HuH-7.5 (cell line): Measurements from ENCODE around the gene EHMT1.

Experiments
- DNase-seq: peaks from one replicate; pipeline ENCODE4 v3.0.0; 2011; ENCODE audit warnings: low spot score

The EHMT1 gene

DNA sequence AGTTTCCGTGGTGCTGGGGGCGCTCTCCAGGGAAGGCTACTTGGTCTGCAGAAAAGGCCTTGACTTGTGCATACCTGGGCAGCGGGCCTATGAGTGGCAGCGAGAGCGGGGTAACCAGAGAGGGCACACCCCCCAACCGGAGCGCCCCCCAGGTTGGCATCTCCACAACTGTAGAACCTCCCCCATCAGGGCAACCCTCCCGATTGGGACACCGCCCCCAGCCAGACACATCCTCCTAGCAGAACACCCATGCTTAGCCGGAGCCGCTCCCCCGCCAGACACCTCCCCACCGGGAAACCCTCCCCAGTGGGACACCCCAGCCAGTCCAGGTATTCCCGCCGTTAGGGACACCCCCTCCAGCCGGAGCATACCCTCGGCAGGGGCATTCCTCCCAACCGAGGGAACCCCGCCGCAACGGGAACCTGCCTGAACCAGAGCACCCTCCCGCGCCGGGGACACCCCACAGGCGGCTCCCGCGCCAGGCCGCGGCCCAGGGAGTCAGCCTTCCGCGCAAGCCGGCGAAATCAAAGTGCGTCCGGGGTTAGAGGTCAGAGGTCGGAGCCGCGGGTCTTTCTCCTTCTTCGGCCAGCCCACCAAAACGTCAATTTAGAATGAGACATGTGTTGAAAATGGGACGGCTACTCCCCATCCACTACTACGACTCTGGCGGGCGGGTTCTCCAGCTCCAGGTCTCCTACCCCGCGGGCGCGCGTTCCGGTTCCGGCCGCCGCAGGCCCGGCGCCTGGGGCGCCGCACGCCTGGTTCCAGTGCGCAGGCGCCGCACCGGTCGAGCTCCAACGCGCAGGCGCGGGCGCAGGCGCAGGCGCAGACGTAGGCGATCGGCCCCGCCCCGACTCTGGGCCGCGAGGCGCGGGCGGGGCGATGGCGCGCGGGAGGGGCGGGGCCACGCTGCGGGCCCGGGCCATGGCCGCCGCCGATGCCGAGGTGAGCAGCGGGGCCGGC, at the start of gene EHMT1:
Gene EHMT1, plus strand, starts transcription at position 901 of the 963 bp plus-strand sequence. Its CDS starts 24 bp downstream, at position 925.
- peak; percentile 97 for DNase-seq

DNA sequence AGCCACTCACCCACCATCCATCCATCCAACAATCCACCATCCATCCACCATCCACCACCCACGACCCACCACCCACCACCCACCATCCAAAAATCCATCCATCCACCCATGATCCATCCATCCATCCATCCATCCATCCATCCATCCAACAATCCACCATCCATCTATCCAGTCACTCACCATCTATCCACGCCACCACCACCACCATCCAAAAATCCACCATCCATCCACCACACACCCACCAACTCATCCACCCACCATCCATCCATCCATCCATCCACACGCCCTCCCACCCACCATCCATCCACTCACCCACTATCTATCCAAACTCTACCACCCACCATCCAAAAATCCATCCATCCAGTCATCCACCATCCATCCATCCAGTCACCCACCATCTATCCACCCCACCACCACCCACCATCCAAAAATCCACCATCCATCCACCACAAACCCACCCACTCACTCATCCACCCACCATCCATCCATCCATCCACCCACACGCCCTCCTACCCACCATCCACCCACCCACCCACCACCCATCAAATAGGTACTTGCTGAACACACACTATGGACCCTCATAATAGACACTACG, 49.1 kb upstream of the EHMT1 start:
- DNase-seq, result no peak

DNA sequence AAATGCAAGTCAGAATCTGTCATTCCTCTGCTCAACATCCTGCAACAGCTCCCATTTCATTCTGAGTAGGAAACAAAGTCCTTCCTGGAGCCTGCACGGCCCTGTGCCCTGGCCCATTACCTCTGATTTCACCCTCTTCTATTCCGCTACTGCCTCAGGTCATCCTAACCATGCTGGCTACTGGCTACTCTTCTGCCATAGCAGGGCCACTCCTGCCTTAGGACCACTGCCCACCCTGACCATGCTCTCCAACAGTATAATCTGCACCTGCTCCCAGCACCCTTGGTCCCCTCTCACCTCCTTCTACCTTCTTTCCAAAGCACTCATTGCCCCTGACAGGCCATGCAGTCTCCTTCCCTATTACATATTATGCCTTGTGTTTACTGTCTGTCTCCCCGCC, 48.2 kb upstream of the EHMT1 start:
- DNase-seq, result no peak

DNA sequence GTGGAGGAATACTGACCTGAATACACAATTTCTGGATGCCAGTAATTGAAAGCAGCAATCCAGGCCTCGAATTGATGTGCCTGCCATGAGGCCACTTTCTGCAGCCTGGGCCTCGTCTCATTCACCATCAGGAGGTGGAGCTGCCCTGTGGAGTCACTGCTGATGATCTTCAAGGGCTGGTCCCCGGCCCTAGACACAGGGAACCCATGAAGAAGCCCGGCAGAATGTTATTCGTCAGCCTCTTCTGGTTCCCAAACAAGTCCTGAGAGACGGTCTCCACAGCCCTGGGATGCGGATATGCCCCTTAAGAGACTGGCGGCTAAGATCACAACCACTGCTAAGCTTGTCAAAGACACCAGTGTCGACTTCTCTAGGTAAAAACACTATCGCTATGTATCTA, 44.6 kb upstream of the EHMT1 start:
- DNase-seq, result no peak

DNA sequence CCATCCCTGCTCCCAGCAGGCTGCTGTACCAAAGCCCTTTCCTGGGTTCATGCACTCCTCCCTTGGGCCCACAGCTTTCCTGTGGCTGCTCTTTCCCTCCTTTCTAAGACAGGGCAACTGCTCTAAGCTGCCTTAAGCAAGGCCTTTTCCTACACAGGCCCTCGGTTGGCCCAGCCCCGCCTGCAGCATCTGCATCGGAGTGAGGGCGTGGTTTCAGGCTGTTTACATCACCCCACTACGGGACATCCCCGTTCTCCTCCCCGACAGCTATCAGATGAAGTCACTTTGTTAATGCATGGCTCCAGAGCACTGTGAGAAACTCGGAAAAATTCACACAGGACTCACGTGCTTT, 43.5 kb upstream of the EHMT1 start:
- DNase-seq, result no peak

DNA sequence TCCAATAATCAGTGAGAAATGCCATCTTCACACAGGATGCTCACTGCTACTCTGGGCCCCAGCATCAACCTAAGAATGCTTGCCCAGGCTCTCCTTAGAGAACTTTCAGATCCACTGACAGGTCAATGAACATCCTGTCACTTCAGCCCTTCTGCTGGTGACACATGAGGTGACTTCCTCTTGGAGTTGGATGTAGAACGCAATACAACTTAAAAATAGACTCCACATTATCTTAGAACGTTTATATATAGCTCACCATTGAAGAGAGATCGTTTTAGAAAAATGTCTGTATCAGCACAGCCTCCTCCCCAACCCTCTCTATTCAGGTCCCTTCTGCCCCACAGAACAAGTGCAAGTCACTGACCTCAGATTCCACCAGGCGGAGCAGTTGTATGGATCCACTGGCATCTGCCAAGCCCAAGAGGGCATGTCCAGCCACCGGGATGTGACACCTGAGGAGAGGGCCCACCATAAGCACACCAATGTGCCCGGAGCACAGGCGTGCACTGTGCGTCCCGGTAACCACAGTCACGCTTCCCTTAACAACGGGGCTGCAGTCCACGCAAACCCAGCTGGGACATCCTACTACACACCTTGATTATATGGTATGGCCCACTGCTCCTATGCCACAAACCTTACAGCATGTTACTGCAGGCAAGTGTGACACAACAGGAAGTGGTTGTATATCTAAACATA, 42.9 kb upstream of the EHMT1 start:
- no peak for DNase-seq

DNA sequence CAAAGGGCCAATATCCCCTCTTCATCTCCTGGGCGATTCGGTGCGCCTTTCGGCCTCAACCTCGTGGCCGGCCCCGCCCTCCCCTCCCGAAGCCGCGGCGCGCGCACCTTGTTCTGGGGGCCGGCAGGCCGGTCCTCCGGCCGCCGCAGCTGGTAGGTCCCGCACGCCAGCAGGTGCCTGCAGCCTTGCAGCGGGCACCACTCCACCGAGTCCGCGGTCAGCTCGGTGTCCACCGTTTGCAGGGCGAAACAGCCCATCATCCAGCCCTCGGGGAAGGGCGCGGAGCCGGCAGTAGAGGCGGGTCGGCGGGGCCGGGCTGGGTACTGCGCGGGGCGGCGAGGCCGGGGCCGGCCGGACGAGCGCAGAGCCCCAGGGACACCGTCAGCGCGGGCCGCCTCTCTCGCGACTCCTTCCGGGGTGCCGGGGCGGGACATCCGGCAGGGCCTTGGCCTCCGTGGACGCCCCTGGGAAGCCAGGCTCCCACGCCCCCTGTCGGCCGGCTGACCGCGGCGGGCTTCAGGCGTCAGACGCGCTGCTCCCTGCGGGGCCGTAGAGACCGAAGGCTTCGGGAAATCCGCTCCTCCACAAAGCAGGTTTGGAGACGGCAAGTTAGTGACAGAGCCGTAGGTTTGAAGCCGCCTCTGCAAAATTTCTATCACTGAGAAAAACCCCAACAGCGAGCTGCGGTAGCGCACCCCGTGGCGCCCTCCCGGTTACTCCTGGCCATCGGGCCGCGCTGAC, 40.1 kb upstream of the EHMT1 start, which contains the start of gene DPH7:
Gene DPH7, minus strand, starts transcription at position 408 of the 741 bp plus-strand sequence. Its CDS starts 148 bp downstream, at position 260.
- peak; percentile 98 for DNase-seq

DNA sequence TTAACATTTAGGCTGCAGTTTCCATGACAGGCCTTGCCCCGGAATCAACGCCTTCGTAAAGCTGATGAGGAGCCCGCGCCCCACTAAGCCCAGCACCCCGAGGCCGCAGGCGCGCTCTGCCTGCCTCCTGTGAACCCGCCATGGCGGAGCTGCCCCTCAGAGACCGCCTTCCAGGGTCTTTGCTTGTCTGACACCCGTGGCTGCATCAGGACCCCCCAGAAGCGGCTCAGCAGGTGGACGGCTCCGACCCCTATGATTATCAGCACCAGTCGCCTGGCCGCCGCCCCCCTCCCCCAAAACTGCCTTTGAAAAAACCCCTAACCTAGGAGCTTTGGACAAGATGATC, 39.6 kb upstream of the EHMT1 start:
- no peak for DNase-seq

DNA sequence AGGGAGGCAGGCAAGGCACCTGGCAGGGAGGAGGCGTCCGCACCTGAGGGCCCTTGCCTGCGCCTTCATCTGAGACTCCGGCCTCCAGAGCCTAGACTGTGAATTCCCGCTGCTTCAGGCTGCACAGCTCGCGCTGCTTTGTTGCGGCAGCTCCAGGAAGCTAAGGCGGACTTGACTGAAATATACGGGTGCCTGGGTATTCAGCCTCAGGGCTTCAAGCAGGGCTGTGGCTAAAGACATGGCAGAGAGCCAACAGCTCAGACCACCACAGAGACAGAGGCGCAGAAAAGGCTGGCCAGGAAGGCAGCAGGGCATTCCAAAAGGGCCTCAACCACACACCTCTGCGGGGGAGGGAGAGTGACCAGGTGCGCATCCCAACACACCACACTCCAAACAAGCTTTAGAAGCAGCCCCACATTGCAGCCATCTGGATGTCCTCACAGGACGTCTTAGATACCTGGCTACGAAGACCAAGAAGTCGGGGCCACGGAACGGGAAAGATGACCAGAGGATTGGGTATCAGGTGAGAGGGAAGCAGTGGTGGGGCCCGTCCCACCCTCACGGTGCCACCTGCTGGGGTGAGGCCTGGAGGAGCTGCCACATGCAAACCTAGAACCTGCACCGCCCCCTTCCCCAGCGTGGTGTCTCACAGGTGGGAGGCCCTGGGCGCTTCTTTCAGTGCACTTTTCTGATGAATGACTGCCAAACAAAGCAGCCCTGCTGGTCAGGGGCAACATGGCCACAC, 38.4 kb upstream of the EHMT1 start:
- DNase-seq, result no peak

DNA sequence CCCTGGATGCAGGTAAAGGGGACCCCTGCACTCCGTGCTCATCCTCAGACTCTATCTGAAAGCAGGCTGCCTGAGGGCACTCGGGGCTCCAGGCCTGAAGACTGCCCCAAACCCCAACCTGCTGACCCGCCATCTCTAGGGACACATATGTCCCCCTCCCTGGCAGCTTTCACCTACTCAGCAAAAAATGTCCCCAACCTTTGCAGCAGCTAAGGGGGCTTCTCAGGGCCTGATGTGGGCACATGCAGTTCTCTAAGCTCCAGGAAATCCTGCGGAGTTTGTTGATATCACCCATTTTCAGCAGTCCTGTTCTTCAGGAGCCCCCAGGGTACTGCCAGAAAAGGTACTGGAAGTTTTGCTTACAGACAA, 37.9 kb upstream of the EHMT1 start:
- DNase-seq, result no peak

DNA sequence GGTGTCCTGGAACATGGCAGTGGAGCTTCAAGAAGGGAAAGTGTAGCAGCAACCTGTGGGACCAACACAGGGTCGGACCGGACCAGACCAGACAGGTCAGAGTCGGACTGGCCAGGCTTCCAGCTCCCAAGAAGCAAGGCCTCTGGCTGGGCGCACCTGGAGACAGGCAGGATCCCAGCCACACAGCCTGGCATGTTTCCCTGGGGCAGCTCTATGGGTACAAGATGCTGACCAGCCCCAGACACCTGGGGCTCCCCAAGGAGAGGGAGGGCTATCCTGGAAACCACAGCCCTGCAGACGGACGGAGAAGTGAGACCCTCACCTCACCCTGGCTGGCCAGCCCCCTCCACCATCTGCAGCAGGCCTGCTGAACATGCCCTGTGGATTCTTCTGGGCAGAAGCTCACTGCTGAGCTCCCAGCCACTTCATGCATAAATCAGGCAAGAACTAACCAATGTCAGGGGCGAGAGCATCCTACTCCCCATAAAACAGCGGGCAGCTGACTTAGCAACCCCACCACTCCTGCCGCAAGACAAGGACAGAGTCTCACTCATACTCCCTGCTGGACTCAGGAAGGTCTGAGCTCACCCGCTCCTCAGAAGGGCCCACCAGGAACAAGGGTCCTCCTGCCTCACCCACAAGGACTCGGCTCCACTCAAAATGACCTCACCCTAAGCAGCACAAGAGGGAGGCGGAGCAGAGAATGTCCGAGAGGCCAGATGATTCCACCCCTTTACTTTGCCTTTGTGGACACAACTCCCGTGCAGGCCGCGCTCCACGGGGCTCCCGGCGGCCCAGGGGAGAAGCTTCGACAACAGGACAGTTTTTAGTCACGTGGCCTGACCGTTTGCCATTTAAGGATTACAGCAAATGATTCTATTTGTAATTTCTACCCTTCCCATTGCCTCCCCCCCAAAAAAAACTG, 37.2 kb upstream of the EHMT1 start:
- no peak for DNase-seq

DNA sequence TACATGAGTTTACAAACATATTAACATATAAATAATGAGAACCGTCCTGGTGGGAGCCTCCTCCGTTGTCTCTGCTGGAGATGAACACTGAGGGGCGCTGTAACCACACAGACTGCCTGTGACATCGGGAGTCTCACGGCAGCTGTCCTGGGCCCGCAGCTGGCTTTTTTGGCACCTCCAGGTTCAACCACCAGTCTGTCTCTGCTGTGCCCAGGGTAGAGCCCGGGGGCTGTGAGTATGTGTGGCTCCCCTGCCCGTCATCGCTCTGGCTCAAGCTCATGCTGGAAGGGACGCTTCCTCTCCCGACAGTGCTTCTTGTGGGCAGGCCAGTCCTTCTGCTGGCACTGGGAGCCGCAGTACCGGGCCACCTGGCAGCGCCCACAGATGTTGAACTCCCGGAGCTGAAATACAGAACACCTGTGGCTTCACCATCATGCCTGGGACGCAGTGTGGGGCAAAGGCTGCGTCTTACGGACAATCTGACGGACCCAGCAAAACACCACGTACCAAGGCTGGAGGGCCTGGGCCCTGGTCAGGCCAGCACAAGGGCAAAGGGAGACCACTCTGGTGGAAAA, 36.4 kb upstream of the EHMT1 start:
- DNase-seq, result peak; percentile 43

DNA sequence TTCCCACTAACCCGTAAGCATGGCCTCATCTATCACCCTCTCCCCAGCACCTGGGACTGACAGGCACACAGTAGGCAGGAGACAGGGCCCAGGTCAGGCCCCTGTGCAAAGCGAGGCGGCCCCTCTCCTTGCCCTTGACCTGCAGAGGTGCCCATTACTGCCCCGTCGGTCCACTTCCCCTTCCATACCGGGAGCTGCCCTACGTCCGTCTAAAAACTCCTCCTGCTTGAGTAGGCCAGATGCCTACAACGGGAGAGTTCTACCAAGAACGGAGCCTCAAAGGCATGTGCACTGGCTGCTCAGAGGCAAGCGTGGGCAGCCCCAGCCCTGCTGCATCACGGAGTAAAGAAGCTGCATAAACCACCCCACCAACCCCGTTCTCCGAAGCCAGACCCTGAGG, 35.5 kb upstream of the EHMT1 start:
- no peak for DNase-seq

DNA sequence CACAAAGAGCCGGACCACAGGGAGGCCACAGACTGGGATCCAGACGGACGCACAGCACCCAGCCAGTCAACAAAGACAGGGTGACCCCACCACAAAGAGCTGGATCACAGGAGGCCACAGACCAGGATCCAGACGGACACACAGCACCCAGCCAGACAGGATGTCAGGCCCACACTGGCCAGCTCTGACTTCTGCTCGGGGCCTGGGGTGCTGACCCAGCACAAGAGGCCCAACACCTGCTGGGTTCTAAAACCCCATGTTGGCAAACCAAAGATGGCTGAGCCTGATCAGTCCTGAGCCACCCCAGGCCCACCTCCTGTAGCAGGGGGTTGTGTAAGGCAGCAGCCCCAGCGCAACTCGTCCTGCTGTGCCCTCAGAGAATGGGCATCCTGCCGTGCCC, 34.8 kb upstream of the EHMT1 start:
- DNase-seq, result no peak

DNA sequence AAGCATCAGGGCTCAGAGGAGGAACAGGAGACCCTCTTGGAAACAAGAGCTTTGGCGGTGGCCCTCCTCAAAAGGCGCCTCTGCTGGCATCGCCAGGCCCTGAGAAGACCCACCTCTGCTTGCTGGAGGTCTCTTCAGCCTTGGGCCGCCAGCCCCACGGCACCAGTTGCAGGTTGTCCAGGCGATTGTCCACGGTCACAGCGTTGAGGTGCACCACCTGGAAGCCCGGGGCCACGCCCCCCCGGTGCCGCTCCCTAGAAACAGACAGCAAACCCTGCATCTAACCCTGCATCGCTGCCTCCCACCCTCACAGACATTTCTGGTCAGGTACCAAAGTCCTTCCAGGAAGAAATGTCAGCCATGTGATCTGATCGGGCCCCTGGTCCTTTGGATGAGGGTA, 32.0 kb upstream of the EHMT1 start:
- no peak for DNase-seq

DNA sequence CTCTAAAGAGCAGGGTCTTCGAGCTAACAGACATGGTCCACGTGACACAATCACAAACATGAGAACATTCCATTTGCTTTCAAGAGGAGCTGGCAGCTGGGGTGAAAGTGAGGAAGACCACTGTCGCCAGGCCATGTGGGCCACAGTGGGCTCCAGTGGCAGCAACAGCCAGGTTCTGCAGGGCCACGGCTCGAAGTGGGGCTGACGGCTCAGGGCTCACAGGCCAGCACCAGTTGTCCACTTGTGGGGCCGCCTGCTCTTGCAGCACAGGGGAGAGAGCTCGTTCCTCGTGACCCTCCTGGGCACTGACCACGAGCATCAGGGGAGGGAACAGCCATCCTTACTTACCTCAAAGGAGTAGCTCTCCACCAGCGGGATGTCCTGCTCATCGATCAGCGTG, 30.5 kb upstream of the EHMT1 start:
- DNase-seq, result no peak

DNA sequence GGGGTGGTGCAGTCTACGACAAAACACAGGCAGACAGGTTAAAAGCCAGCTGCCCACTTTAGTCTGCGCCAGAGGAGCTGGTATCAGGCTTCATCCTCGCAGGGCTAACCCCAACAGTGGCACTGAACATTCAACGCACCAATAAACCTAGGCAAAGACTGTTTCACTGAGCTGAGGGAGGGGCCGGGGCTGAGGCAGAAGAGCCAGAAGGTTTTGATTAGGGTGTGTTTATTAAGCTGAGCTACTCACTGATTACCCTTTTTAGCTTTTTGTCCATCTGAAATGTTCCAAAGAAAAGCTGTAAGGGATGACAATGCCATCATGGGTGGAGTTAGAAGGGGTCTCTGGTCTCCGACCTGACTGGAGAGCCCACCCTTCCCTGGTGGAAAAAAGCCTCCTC, 29.9 kb upstream of the EHMT1 start:
- no peak for DNase-seq

DNA sequence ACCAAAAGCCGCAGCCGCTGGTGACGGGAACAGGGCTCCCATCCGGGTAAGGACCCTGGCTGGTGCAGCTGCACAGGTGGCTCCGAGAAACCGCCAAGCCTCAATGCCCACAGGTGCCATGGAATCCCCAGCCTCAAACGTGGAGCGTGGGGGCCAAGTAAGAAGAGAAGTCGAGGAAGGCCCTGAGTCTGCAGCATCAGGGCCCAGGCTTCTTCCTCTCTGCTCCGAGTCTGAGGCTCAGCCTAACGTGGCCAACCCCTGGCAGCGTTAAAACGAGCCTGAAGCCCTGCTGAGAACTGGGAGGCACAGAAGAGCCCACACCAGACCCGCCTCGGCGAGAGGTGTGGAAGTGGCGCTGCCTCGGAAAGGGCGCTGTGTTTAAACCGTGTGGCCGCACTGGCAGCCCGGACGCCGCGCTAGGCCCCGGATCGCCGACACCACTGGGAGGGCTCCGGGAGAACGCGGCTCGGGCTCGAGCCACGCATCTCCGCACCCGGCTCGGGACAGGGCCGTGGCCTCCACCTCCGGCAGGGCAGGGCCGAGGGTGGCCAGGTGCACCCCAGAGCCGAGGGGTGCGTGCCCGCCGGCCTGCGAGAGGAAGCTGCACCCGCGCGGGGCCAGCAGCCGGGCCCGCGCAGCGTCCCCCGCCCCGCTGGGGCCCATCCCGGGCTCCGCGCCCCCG, 29.2 kb upstream of the EHMT1 start:
- DNase-seq, result peak; percentile 59

DNA sequence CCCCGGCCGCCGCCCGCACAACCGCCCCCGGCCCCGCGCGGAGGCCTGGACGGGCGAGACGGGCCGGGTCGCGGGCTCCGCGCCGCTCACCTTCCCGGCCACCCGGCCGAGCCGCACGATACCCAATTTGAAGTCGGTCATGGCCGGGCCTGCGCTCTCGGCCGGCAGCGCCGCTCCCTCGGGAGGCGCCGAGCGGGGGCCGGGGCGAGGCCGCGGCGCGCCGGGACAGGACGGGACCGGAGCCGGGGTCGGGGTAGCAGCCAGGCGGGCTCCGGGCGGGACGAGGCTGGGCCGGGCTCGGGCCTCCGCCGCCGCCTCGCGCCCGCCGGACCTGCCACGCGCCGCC, 28.7 kb upstream of the EHMT1 start:
- DNase-seq, result no peak
